Activated T-helper 2 cell treated with anti-CD3 and anti-CD28 coated beads, Interferon-gamma antibody, Interleukin-2, Interleukin-4, amounts not matched to agents 10 μg/mL and 5 μg/mL and 100 μg/mL, durations not matched to agents 14 hours and 24 hours and 36 hours (primary cell): ENCODE results near the gene AP3D1. TPM values are rescaled to one million over a fixed set of nuclear protein-coding genes. Genes with fewer than 3 reads are reported as not detected.

Experiments used
- DNase-seq: peaks from one replicate; pipeline ENCODE4 v3.0.0; 2021; ENCODE audit warnings: low spot score
- H3K27ac Mint-ChIP-seq: one replicate; pipeline ENCODE4 v1.8.0; 2021; ENCODE audit warnings: mixed read lengths
- H3K27me3 Mint-ChIP-seq: one replicate; pipeline ENCODE4 v1.8.0; 2021; ENCODE audit warnings: low read depth, mixed read lengths
- H3K36me3 Mint-ChIP-seq: one replicate; pipeline ENCODE4 v1.8.0; 2021; ENCODE audit warnings: low read depth, mixed read lengths
- H3K4me1 Mint-ChIP-seq: one replicate; pipeline ENCODE4 v1.8.0; 2021; ENCODE audit warnings: low read depth, mixed read lengths
- H3K4me3 Mint-ChIP-seq: one replicate; pipeline ENCODE4 v1.8.0; 2021; ENCODE audit warnings: low read depth, mild to moderate bottlenecking, moderate library complexity, mixed read lengths
- H3K9me3 Mint-ChIP-seq: one replicate; pipeline ENCODE4 v1.8.0; 2021; ENCODE audit warnings: mixed read lengths
- intact Hi-C: fragments of 100-400 bp; cut with micrococcal nuclease; formaldehyde crosslinking; loops from one replicate; pipeline ENCODE4 v1.15.1; 2023
- total RNA-seq: library from RNA; stranded (reverse); gene quantifications from 2 replicates; pipeline ENCODE4 v1.2.3, GENCODE V29; 2022

Gene AP3D1
- total RNA-seq, 1 donor from 2014 or later, result 101 TPM

GRCh38 chr19:2058570-2059421, 92.6 kb downstream of the AP3D1 start:
- DNase-seq, result no peak
- Mint-ChIP-seq H3K27ac (peak overlapping the region; percentile 71), H3K4me3 (peak overlapping the region; percentile 23), H3K4me1 (peaks cover 34% of the 10 kb centered on the region), H3K9me3 (no peaks in the 10 kb centered on the region), H3K36me3 (no peaks in the 10 kb centered on the region), H3K27me3 (no peaks in the 10 kb centered on the region)
- intact Hi-C loops, result no loop called here

- Mint-ChIP-seq H3K4me1 (peaks cover 34% of the 10 kb centered on the region), H3K4me3 (no peak overlapping the region), H3K36me3 (no peaks in the 10 kb centered on the region), H3K27me3 (no peaks in the 10 kb centered on the region), H3K9me3 (no peaks in the 10 kb centered on the region), H3K27ac (peak overlapping the region; percentile 46)
- no peak for DNase-seq
- intact Hi-C loops, result no loop called here
Measured at GRCh38 chr19:2057484-2058469, 93.6 kb downstream of the AP3D1 start.

GRCh38 chr19:2056837-2057192, 94.6 kb downstream of the AP3D1 start:
- H3K27ac Mint-ChIP-seq, result peak overlapping the region; percentile 72
- no peak for DNase-seq
- H3K36me3 Mint-ChIP-seq, result no peaks in the 10 kb centered on the region
- peak overlapping the region; percentile 45 for H3K4me3 Mint-ChIP-seq
- no peaks in the 10 kb centered on the region for H3K9me3 Mint-ChIP-seq
- H3K4me1 Mint-ChIP-seq, result peaks cover 32% of the 10 kb centered on the region
- H3K27me3 Mint-ChIP-seq, result no peaks in the 10 kb centered on the region
- intact Hi-C loops, result no loop called here

- H3K9me3 Mint-ChIP-seq, result no peaks in the 10 kb centered on the region
- DNase-seq, result no peak
- H3K36me3 Mint-ChIP-seq, result no peaks in the 10 kb centered on the region
- intact Hi-C loops, result no loop called here
- no peaks in the 10 kb centered on the region for H3K27me3 Mint-ChIP-seq
- H3K27ac Mint-ChIP-seq, result peak overlapping the region; percentile 89
- H3K4me1 Mint-ChIP-seq, result peaks cover 36% of the 10 kb centered on the region
- H3K4me3 Mint-ChIP-seq, result peak overlapping the region; percentile 75
Measured at GRCh38 chr19:2055931-2056836, 95.2 kb downstream of the AP3D1 start.

- no peak overlapping the region for H3K4me3 Mint-ChIP-seq
- intact Hi-C loops, result loop anchor here (5.0 kb wide), 1 partner anchor 38 kb away; no protein-coding TSS in a partner anchor
- no peaks in the 10 kb centered on the region for H3K9me3 Mint-ChIP-seq
- peak overlapping the region; percentile 68 for H3K27ac Mint-ChIP-seq
- DNase-seq, result no peak
- H3K36me3 Mint-ChIP-seq, result peaks cover 5% of the 10 kb centered on the region
- no peaks in the 10 kb centered on the region for H3K27me3 Mint-ChIP-seq
- peaks cover 29% of the 10 kb centered on the region for H3K4me1 Mint-ChIP-seq
Measured at GRCh38 chr19:2054763-2055162, 96.6 kb downstream of the AP3D1 start.

- H3K27ac Mint-ChIP-seq, result peak overlapping the region; percentile 65
- no peaks in the 10 kb centered on the region for H3K9me3 Mint-ChIP-seq
- no peaks in the 10 kb centered on the region for H3K27me3 Mint-ChIP-seq
- peaks cover 11% of the 10 kb centered on the region for H3K36me3 Mint-ChIP-seq
- DNase-seq, result no peak
- peaks cover 31% of the 10 kb centered on the region for H3K4me1 Mint-ChIP-seq
- no peak overlapping the region for H3K4me3 Mint-ChIP-seq
- intact Hi-C loops, result loop anchor here (5.0 kb wide), 1 partner anchor 39 kb away; no protein-coding TSS in a partner anchor
Measured at GRCh38 chr19:2053601-2054389, 97.6 kb downstream of the AP3D1 start.

- Mint-ChIP-seq H3K27ac (peak overlapping the region; percentile 86), H3K4me3 (peak overlapping the region; percentile 72), H3K9me3 (no peaks in the 10 kb centered on the region), H3K27me3 (no peaks in the 10 kb centered on the region), H3K36me3 (peaks cover 18% of the 10 kb centered on the region), H3K4me1 (peaks cover 31% of the 10 kb centered on the region)
- intact Hi-C loops, result loop anchor here (1.0 to 5.0 kb wide), 2 partner anchors 9 to 40 kb away; no protein-coding TSS in a partner anchor
- DNase-seq, result no peak
Measured at GRCh38 chr19:2051773-2052704, 99.3 kb downstream of the AP3D1 start.

- H3K4me1 Mint-ChIP-seq, result peaks cover 25% of the 10 kb centered on the region
- H3K9me3 Mint-ChIP-seq, result no peaks in the 10 kb centered on the region
- H3K27ac Mint-ChIP-seq, result peak within 1 kb of the TSS; percentile 86
- intact Hi-C loops, result loop anchor here (1.0 to 5.0 kb wide), 3 partner anchors 9 to 41 kb away; no protein-coding TSS in a partner anchor
- peak; percentile 91 for DNase-seq
- peaks cover 21% of the 10 kb centered on the region for H3K36me3 Mint-ChIP-seq
- peak within 1 kb of the TSS; percentile 82 for H3K4me3 Mint-ChIP-seq
- no peaks in the 10 kb centered on the region for H3K27me3 Mint-ChIP-seq
Measured at GRCh38 chr19:2050991-2051772, 100.2 kb downstream of the AP3D1 start, which contains the start of gene MKNK2. MKNK2 (minus strand) TSS chr19:2051244; CDS start chr19:2050851, 393 bp downstream.
